ENCODE results near the gene CLCN3. TPM values are rescaled to one million over a fixed set of nuclear protein-coding genes. Genes with fewer than 3 reads are reported as not detected.

The CLCN3 gene
- total and polyA plus RNA-seq, 9 of the 15 experiments (the other 6 are each of a cell fraction or from before 2014, with no cell fraction given), result 12.7 to 60.6 (median 38.5) TPM

DNA sequence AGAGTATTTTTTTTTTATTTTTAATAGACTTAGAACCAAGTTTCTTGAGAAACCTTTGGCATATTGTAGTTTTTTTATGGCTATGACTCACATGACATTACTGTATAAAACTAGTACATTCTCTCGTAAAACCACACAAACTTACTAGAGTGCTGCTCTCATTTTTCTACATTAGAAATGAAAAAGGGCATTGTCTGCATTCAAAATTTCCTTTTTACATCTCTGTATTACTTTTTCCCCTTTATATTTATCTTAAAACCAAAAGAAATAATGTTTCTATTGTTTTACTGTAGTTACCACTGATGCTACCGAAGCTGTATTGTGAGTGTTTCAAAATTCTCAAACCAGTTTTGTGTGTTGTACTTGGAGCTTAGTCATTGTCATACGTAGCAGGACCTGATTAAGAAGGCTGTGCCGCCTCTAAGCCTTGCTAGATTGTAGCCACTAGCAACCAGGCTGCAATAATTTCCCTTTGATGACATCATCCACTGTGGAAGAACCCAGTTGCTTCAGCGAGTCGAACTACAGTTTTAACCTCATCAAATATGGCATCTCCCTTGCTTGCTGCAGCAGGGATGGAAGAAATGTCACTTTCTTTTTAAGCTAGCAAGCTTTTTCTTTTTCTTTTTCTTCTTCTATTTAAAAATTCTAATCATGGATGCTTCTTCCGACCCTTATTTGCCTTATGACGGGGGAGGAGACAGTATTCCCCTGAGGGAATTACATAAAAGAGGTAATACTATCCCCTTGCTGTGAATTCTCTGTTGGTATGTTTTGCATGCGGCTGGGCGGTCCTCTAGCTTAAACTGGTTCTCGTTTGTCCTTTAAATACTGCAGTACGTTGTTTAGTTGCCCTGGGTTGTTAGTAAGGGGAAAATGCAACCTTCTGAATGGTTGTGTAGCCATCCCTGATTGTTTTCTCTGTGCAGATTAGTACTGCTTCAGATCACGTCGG, 39.6 kb downstream of the CLCN3 start (continued):
- TF ChIP-seq, protein P1, sequence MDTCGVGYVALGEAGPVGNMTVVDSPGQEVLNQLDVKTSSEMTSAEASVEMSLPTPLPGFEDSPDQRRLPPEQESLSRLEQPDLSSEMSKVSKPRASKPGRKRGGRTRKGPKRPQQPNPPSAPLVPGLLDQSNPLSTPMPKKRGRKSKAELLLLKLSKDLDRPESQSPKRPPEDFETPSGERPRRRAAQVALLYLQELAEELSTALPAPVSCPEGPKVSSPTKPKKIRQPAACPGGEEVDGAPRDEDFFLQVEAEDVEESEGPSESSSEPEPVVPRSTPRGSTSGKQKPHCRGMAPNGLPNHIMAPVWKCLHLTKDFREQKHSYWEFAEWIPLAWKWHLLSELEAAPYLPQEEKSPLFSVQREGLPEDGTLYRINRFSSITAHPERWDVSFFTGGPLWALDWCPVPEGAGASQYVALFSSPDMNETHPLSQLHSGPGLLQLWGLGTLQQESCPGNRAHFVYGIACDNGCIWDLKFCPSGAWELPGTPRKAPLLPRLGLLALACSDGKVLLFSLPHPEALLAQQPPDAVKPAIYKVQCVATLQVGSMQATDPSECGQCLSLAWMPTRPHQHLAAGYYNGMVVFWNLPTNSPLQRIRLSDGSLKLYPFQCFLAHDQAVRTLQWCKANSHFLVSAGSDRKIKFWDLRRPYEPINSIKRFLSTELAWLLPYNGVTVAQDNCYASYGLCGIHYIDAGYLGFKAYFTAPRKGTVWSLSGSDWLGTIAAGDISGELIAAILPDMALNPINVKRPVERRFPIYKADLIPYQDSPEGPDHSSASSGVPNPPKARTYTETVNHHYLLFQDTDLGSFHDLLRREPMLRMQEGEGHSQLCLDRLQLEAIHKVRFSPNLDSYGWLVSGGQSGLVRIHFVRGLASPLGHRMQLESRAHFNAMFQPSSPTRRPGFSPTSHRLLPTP (IDR thresholded peaks at IDR 0.05; ENCODE audit: borderline replicate concordance, extremely low read depth, insufficient read length), result no peak
- no peak for TF ChIP-seq CCNT2 (IDR thresholded peaks at IDR 0.05; ENCODE audit: borderline replicate concordance, extremely low read depth, insufficient read length, low read depth, low read length)
- no peak for TF ChIP-seq ZNF668 (CRISPR knock-in tag; IDR thresholded peaks at IDR 0.05)
- TF ChIP-seq TGIF2 (CRISPR knock-in tag; IDR thresholded peaks at IDR 0.05), result no peak
- no peak for TF ChIP-seq ZZZ3 (IDR thresholded peaks at IDR 0.05)
- no peak for TF ChIP-seq CHD7 (IDR thresholded peaks at IDR 0.05; ENCODE audit: low read depth, low read length)
- TF ChIP-seq FUS (optimal IDR thresholded peaks at IDR 0.05; ENCODE audit: low read depth, low read length), result no peak
- no peak for TF ChIP-seq IRF1 (CRISPR knock-in tag; IDR thresholded peaks at IDR 0.05; ENCODE audit: borderline replicate concordance)
- TF ChIP-seq FOXJ3 (CRISPR knock-in tag; IDR thresholded peaks at IDR 0.05), result no peak
- TF ChIP-seq PHB2 (IDR thresholded peaks at IDR 0.05; ENCODE audit: low read depth), result no peak

All from K562 (cell line).